ENCODE data around the gene PACRG.

DNA sequence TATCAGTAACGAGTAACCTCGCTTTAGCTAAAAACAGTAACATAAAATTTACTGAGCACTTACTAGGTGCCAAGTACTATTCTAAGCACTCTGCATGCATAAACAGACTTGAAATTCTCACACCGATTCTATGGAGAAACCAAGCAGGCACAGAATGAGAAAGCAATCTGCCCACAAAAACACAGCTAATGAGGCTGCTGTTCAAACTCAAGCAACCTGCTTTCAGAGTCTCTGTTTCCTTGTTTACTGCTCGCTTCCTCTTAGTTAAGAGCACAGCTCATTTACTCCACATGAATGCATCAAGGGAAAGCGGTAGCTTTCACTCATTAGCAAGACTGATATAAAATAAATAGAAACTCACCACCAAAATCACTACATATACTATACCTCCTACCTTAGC lies 37.6 kb upstream of the PACRG start:
- TF ChIP-seq, protein P1, sequence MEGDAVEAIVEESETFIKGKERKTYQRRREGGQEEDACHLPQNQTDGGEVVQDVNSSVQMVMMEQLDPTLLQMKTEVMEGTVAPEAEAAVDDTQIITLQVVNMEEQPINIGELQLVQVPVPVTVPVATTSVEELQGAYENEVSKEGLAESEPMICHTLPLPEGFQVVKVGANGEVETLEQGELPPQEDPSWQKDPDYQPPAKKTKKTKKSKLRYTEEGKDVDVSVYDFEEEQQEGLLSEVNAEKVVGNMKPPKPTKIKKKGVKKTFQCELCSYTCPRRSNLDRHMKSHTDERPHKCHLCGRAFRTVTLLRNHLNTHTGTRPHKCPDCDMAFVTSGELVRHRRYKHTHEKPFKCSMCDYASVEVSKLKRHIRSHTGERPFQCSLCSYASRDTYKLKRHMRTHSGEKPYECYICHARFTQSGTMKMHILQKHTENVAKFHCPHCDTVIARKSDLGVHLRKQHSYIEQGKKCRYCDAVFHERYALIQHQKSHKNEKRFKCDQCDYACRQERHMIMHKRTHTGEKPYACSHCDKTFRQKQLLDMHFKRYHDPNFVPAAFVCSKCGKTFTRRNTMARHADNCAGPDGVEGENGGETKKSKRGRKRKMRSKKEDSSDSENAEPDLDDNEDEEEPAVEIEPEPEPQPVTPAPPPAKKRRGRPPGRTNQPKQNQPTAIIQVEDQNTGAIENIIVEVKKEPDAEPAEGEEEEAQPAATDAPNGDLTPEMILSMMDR (IDR thresholded peaks at IDR 0.05), result no peak
- TF ChIP-seq POLR2A (IDR thresholded peaks at IDR 0.05) (no peak), EP300 (IDR thresholded peaks at IDR 0.05) (no peak)
